Measurements from ENCODE around the gene PPP6R3. TPM values are rescaled to one million over a fixed set of nuclear protein-coding genes. Genes with fewer than 3 reads are reported as not detected.

Gene PPP6R3
- polyA plus RNA-seq, 1 donor: 62.8 TPM

DNA sequence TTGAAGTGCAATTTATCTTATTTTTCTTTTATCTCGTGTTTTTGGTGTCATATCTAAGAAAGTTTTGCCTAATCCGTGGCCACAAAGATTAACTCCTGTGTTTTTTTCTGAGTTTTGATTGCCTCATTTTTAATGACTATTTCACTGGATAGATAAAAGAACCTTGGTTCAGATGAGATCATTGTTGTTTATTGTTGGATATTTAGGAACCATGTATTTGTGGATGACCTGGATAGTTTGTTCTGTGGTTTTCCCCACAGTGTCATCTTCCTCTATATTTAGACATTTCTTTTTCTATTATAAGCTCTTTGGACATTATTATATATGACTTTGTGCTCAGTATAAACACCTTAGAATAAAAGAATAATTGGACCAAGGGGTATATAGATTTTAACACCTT, 37.2 kb downstream of the PPP6R3 start:
- DNase-seq: no peak

DNA sequence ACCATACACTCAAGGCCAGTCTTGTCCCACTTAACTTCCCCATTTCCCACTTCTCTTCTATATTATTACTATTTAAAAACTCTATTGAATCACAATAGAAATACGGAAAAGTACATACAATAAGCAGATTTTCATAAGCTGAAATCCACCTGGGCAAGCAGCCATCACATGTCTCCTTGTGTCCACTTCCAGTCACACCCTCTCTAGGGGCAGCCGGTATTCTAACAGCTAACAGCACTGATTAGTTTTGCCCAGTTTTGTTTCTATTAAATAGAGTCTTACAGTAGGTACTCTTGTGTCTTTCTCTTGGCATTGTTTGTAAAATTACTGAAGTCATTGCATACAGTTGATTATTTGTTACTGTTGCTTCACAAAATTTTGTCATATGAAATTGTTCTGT, 37.8 kb downstream of the PPP6R3 start:
- no peak for DNase-seq

DNA sequence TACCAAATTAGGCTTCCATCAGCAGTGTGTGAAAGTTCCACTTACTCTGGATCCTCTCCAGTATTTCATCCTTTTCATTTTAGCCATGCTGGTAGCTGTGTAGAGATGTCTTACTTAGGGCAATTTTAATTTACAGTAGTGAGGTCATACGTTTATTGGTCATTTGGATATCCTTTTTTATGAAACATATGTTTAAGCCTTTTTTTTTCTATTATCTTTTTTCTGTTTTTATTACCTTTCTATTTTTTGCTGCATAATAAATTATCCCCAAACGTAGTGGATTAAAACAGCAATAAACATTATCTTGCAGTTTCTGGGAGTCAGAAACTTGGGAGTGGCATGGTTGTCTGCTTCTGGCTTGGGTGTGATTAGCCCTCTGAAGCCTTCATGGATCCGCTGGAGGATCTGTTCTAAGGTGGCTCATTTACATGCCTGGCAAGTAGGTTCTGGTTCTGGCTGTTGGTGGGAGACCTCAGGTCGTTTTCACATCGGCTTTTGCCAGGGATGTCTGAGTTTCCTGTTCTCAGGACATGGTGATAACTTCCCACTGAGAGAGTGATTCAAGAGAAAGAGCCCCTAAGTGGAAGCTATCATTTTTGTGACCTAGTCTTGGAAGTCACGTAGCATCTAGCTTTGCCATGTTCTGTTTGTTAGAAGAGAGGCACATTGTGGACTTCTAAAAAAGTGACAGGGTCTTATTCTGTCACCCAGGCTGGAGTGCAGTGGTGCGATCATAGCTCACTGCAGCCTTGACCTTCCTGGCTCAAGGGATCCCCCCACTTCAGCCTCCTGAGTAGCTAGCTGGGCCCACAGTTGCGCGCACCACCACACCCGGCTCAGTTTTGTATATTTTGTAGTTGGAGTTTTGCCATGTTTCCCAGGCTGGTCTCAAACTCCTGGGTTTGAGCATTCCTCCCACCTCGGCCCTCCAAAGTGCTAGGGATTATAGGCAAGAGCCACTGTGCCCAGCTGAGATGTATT, 38.6 kb downstream of the PPP6R3 start:
- no peak for DNase-seq

GRCh38 chr11:68500206-68500605, 39.7 kb downstream of the PPP6R3 start:
- no peak for DNase-seq

DNA sequence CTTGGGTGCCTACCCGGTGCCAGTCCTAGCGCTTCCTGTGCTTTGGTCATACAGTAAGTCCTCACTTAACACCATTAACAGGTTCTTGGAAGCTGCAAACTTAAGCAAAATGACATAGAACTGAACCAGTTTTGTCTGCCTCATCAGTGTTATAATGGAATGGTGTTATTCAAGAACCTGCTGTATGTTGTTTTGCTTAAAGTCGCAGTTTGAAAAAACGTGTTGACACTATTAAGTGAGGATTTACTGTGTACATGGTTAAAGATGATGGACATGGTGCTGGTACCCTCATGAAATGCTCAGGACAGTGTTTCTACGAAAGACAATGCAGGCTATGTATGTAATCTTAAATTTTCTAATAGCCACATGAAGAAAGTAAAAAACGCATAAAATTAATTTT, 41.3 kb downstream of the PPP6R3 start:
- DNase-seq: no peak

DNA sequence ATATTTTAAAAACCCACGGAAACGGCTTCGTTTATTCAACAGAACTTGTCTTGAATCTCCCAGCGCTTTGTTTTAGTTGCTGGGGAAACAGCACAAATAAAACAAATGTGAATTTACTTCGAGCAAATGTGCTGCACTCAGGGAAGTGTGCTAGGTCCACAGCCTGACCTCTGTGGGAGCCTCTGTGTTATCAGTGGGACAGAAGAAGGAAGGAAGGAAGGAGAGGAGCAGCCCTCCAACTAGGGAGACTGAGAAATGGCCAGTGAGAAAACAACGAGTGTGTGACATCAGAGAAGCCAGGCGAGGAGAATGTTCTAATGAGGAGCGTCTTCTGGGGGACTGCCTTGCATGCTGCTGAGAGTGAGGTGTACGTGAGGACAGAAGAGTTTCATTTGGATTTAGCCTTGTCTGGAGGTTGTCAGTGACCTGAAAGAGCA, 42.7 kb downstream of the PPP6R3 start:
- DNase-seq: no peak

- no peak for DNase-seq
These were observed 43.2 kb downstream of the PPP6R3 start for GRCh38 chr11:68503792-68504191.

DNA sequence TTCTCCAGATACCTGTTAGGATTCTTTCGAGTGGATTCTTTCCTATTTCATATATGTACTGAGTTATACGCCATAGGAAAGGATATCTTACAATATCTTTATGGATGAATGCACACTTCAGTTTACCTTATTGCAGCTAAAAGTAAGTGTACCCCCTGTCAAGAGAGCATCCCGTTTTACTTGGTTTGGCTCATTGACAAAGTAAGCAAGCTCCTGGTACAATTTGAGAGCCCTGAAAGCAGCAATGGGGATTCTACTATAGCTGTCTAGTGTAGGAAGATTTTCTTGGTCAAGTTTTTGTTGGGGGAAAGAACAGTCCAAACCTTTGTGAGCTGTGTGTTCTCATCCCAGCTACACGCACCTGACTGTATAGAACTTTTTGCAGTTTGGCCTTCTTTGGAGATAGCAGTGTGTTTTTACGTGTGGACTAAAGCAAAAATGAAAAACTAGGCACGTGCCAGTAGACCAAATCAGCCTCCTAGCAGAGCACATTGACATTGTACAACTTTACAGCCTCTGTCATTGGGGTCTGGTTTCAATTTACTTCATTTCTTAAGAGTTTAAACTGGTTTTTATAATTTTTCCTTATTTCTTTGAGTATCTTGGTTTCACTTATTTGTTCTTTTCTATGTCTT, 44.0 kb downstream of the PPP6R3 start:
- no peak for DNase-seq

DNA sequence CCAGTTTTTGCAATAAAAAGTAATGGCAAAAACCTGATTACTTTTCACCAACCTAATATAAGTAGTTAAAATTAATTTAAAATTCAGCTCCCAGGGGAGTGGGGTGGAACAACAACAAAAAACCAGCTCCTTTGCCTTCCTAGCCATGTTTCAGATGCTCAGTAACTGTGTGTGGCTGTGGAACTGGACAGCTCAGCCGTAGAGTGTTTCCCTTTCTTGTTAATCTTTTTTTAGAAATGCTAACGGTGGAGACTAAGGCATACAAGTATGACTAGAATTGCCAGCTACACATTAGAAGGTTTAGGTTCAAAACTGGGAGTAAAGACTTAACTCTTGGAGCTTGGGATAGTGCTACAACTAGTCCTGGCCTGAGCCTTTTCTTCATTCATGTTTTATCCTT, 45.0 kb downstream of the PPP6R3 start:
- no peak for DNase-seq

DNA sequence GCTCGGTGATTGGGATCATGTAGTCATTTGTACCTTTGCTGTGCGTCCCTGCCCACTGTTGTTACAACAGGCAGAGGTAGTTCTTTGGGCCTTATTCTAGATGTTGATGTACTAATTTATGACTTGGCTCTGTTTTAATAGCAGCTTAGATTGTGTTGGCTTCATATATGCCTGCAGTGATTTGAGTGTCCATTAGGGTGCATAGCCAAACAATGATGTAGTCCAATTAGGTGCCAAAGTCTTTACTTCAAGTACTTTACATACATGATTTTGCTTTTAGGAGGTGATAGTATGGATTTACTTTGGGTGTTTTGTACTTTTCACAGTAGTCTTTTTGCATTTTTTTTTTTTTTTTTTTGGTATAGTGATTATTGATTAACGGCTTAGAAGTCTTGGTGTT, 46.4 kb downstream of the PPP6R3 start:
- DNase-seq: no peak

GRCh38 chr11:68508425-68508824, 47.9 kb downstream of the PPP6R3 start:
- DNase-seq: no peak

DNA sequence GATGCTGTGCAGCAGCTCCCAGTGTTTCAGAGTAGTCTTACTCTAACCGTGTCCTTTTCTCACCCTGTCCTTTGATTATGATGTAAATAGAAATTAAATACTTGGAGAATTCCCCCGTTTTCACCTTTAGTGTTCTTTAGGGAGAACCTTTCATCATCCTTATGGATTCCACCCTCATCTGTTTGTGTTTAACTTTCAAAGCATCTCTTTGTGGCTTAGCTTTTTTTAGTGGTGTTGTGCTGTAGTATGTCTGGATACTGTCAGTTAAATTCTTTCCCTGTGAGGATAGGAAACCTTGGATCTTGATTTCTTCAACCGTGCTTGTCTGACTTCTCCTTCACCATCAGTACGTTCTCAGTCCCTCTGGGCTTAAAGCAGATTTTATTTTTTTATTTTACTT, 48.5 kb downstream of the PPP6R3 start:
- DNase-seq: no peak

- no peak for DNase-seq
These were observed 53.5 kb downstream of the PPP6R3 start for GRCh38 chr11:68513930-68514487.

DNA sequence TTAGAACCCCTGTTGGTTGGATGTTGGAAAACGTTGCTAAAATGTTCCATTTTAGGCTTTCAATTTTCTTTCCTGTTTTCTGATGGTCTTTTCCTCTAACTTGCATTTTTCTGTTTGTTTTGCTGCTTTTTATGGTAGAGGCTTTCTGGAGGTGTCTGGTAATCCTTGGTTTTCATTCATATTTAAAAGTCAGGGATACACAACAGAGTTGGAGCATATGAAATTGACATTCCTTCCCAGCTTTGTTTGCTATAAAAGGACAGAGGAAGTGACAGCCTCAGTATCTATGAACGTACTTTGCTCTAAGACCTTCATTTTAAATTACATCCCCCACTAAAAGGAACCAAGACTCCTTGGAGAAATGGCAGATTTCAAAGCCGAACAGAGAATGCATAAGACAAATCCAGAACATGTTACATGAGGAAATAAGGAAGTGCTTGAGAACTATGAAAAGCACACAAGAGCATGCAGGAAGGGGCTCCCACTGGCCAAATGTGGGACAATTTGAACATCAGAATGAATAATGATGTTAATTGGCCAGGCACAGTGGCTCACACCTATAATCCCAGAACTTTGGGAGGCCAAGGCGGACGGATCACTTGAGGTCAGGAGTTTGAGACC, 56.7 kb downstream of the PPP6R3 start:
- DNase-seq: no peak

- no peak for DNase-seq
These were observed 57.6 kb downstream of the PPP6R3 start for GRCh38 chr11:68518191-68518590.

DNA sequence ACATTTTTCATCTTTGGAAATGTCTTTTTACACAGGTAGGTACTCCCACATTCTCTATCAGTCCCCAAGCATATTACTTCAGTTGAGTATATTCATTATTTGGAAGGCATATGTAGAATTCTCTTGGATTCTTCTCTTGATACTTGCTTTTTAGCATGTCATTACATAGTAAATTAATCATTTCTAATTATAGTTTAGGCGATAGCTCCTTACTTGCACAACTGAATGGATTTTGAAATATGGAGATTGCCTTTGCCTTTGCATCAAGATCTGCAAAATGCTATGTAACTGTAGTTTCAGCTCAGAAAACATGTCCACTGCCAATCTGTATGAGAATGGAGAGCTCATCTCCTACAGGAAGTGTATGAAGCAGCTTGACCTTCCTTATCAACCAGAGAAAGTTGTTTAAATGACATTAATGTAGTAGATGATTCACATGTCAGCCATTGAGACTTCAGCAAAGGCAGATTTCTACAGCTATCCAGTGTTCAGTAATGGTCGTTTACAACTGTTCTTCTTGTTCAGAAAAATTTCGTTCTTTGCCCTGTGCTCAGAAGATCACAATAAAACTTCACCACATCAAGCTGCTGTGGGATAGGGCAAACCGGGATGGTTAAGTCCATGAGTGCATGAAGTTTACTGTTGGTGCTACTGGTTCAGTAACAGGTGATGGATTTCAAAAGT, 61.6 kb downstream of the PPP6R3 start:
- DNase-seq: no peak

- DNase-seq: no peak
These were observed 62.5 kb downstream of the PPP6R3 start for GRCh38 chr11:68523033-68523432.

DNA sequence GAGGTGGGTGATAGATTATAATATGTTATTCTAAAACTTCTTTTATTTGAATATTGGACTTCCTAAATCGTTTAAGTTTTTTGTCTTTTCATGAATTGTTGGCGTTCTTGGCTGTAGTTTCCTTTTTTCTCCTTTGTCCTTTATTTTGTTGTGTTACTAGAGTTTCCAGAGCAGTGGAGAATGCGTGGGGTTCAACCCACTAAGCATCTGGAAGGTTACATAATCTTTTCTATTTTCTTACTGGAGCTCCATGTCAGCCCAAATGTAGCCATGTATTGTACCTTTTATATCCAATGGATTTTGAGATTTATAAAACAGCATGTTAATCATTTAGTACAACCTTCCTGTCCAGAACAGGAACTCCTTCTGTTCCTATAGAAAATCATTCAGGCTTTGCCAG, 63.2 kb downstream of the PPP6R3 start:
- no peak for DNase-seq

DNA sequence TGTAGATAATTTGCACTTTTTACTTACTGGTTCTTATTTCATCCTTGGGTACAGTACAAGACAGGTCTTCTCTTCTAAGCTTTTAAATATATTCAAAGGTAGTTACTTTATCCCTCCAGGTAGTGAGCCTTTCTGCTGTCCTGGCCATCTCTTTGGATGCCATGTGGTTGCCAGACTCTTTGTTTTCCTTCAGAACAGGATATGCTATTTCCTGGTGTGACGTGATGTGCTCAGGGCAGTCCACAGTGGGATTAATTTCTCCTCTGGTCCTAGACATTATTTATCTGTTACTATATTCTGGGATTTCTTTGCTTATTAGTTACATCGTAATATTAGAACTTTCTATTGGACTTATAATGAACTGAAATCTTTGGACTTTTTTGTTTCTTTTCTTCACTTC, 63.7 kb downstream of the PPP6R3 start:
- DNase-seq: no peak

- no peak for DNase-seq
These were observed 64.1 kb downstream of the PPP6R3 start for GRCh38 chr11:68524681-68525080.

GRCh38 chr11:68525336-68525735, 64.8 kb downstream of the PPP6R3 start:
- DNase-seq: no peak

- DNase-seq: no peak
These were observed 65.4 kb downstream of the PPP6R3 start for GRCh38 chr11:68525930-68526329.

- DNase-seq: no peak
These were observed 67.0 kb downstream of the PPP6R3 start for GRCh38 chr11:68527585-68527984.

All from hindlimb muscle (tissue), 1 donor.